Fibroblast of skin of abdomen (primary cell): ENCODE data around the gene AGBL1.

Source experiments
- DNase-seq: peaks from one replicate; pipeline ENCODE4 v3.0.0-alpha.2; 2013

AGBL1 gene

GRCh38 chr15:86608461-86609205 lies 529.0 kb downstream of the AGBL1 start:
- DNase-seq: peak; percentile 59

GRCh38 chr15:86609275-86609674 lies 529.6 kb downstream of the AGBL1 start:
- DNase-seq: no peak

GRCh38 chr15:86610038-86610437 lies 530.4 kb downstream of the AGBL1 start:
- no peak for DNase-seq

GRCh38 chr15:86611417-86612040 lies 531.9 kb downstream of the AGBL1 start:
- peak; percentile 12 for DNase-seq

GRCh38 chr15:86615411-86615810 lies 535.7 kb downstream of the AGBL1 start:
- no peak for DNase-seq

- DNase-seq: no peak
Measured at GRCh38 chr15:86615816-86616215, 536.1 kb downstream of the AGBL1 start.

- DNase-seq: no peak
Measured at GRCh38 chr15:86616771-86617170, 537.1 kb downstream of the AGBL1 start.

- no peak for DNase-seq
Measured at GRCh38 chr15:86620157-86620556, 540.5 kb downstream of the AGBL1 start.

GRCh38 chr15:86620641-86621349 lies 541.1 kb downstream of the AGBL1 start:
- peak; percentile 36 for DNase-seq

- no peak for DNase-seq
Measured at GRCh38 chr15:86623236-86623635, 543.6 kb downstream of the AGBL1 start.

- DNase-seq: peak; percentile 89
Measured at GRCh38 chr15:86624261-86625036, 544.8 kb downstream of the AGBL1 start.

GRCh38 chr15:86629409-86630356 lies 550.0 kb downstream of the AGBL1 start:
- DNase-seq: no peak

GRCh38 chr15:86630946-86631345 lies 551.3 kb downstream of the AGBL1 start:
- DNase-seq: no peak

GRCh38 chr15:86634146-86634545 lies 554.5 kb downstream of the AGBL1 start:
- no peak for DNase-seq

- no peak for DNase-seq
Measured at GRCh38 chr15:86634992-86635638, 555.4 kb downstream of the AGBL1 start.

GRCh38 chr15:86644339-86644738 lies 564.7 kb downstream of the AGBL1 start:
- DNase-seq: no peak

GRCh38 chr15:86645925-86646500 lies 566.3 kb downstream of the AGBL1 start:
- no peak for DNase-seq

- DNase-seq: no peak
Measured at GRCh38 chr15:86647810-86648440, 568.3 kb downstream of the AGBL1 start.

GRCh38 chr15:86649277-86649676 lies 569.6 kb downstream of the AGBL1 start:
- no peak for DNase-seq

- no peak for DNase-seq
Measured at GRCh38 chr15:86650094-86650493, 570.4 kb downstream of the AGBL1 start.
